HG03039 (cell line): ENCODE data around the gene SLC15A3.

Source experiments
- ATAC-seq: cut with Tn5 transposase; IDR thresholded peaks from one replicate; pipeline ENCODE4 v1.9.1; 2021; ENCODE audit warnings: mild to moderate bottlenecking, moderate library complexity; ENCODE audit not compliant: unreplicated experiment

SLC15A3 gene

GRCh38 chr11:60931917-60932316, 20.1 kb downstream of the SLC15A3 start:
- no peak for ATAC-seq

- ATAC-seq, result no peak
These were observed 21.6 kb downstream of the SLC15A3 start for GRCh38 chr11:60930394-60930793.

GRCh38 chr11:60929764-60930163, 22.2 kb downstream of the SLC15A3 start:
- ATAC-seq, result no peak

- no peak for ATAC-seq
These were observed 23.4 kb downstream of the SLC15A3 start for GRCh38 chr11:60928563-60929001.

GRCh38 chr11:60927600-60927999, 24.4 kb downstream of the SLC15A3 start:
- ATAC-seq, result no peak

GRCh38 chr11:60927061-60927592, 24.8 kb downstream of the SLC15A3 start:
- ATAC-seq, result no peak

GRCh38 chr11:60926500-60926899, 25.5 kb downstream of the SLC15A3 start:
- no peak for ATAC-seq

- no peak for ATAC-seq
These were observed 26.1 kb downstream of the SLC15A3 start for GRCh38 chr11:60925868-60926267.

- no peak for ATAC-seq
These were observed 26.8 kb downstream of the SLC15A3 start for GRCh38 chr11:60924906-60925853.

- ATAC-seq, result no peak
These were observed 27.7 kb downstream of the SLC15A3 start, which contains the start of gene TMEM132A for GRCh38 chr11:60924110-60924905. Gene TMEM132A, plus strand, starts transcription at chr11:60924460. Its CDS starts 174 bp downstream, at chr11:60924634.

GRCh38 chr11:60923800-60924109, 28.2 kb downstream of the SLC15A3 start:
- ATAC-seq, result no peak

GRCh38 chr11:60923326-60923725, 28.6 kb downstream of the SLC15A3 start:
- ATAC-seq, result no peak

GRCh38 chr11:60922906-60923305, 29.1 kb downstream of the SLC15A3 start:
- ATAC-seq, result no peak

GRCh38 chr11:60921777-60922335, 30.1 kb downstream of the SLC15A3 start:
- ATAC-seq, result no peak

- ATAC-seq, result no peak
These were observed 30.7 kb downstream of the SLC15A3 start for GRCh38 chr11:60921259-60921658.

GRCh38 chr11:60919956-60920355, 32.0 kb downstream of the SLC15A3 start:
- no peak for ATAC-seq

GRCh38 chr11:60919320-60919719, 32.7 kb downstream of the SLC15A3 start:
- ATAC-seq, result no peak

- ATAC-seq, result no peak
These were observed 33.1 kb downstream of the SLC15A3 start for GRCh38 chr11:60918939-60919265.

- ATAC-seq, result no peak
These were observed 33.6 kb downstream of the SLC15A3 start for GRCh38 chr11:60918251-60918938.

GRCh38 chr11:60917267-60917666, 34.7 kb downstream of the SLC15A3 start:
- no peak for ATAC-seq
